ENCODE results near the gene BPI.

Gene BPI

DNA sequence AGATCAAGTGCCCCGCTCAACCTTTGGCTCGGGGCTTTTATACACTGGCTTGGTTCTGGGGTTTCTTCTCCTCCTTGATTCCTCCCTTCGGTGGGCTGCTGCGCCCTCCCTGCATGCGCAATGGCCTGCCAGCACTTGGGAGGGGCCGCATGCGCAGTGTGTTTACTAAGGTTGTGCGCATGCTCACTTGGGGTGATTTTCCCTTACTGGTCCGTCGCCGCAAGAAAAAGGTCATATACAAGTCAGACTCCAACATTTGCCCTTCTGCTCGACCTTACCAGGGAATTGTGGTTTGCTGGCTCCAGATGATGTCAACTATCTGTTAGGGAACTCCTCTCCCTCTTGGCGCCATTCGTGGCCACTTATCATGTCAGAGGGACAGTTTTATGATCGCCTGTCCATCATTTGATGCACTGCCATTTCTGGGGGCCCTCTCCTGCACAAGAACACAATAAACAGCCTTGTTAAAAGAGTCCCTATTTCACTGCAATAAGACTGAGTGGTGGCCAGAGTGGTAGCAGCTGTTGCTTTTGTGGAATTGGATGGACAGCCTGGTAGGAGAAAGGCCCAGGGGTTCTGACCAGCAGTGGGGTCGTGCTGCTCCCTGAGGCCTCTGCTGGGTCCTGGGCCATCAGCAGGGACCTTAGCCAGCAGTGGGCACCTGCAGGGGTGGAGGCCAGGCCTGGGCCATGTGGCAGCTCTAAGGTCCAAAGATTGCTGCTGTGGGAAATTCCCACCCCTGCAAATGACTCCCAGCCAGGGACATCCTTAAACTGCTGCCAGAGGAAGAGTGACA is 39.6 kb downstream of the BPI start:
- ChIA-PET CTCF (interaction anchor here (0.7 kb wide), 1 partner anchor 13 kb away, joined by 3 read pairs; no protein-coding TSS in a partner anchor), POLR2A (no interaction called here)
- no peak overlapping the region for H3K4me3 ChIP-seq (ENCODE audit: low read depth, low read length)
- TF ChIP-seq, protein P1, sequence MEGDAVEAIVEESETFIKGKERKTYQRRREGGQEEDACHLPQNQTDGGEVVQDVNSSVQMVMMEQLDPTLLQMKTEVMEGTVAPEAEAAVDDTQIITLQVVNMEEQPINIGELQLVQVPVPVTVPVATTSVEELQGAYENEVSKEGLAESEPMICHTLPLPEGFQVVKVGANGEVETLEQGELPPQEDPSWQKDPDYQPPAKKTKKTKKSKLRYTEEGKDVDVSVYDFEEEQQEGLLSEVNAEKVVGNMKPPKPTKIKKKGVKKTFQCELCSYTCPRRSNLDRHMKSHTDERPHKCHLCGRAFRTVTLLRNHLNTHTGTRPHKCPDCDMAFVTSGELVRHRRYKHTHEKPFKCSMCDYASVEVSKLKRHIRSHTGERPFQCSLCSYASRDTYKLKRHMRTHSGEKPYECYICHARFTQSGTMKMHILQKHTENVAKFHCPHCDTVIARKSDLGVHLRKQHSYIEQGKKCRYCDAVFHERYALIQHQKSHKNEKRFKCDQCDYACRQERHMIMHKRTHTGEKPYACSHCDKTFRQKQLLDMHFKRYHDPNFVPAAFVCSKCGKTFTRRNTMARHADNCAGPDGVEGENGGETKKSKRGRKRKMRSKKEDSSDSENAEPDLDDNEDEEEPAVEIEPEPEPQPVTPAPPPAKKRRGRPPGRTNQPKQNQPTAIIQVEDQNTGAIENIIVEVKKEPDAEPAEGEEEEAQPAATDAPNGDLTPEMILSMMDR (IDR thresholded peaks at IDR 0.05; ENCODE audit: insufficient read depth, low read length, missing control alignments): no peak
- DNase-seq (ENCODE audit: low read depth, low spot score): no peak

DNA sequence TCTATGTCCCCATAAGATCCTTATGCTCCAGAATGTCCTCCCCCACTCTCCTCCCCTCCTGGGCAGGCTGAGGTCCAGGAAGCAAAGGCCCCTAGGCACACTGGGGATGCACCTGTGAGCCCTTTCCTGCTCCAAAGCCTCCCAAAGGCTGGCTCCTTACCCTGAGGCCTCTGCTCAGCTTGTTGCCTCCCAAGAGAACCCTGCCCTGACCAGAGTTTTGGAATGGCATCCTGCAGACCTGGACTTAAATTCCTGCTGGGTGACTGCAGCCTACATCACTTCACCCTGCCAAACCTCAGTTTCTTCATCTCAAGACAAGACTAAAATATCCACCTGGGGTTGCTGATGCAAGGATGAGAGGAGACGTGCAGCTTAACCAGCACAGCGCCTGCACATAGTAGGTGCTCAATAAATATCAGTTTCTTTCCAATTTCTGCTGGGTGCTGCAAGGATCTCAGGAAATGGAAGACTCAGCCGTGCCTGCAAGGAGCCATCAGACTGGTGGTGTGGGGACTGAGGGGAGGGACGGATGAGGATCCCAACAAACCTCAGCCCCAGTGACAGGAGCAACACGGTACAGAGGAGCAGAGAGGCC is 40.2 kb downstream of the BPI start:
- TF ChIP-seq, protein P1 (IDR thresholded peaks at IDR 0.05; ENCODE audit: insufficient read depth, low read length, missing control alignments): no peak
- ChIA-PET CTCF (no interaction called here), POLR2A (no interaction called here)
- DNase-seq (ENCODE audit: low read depth, low spot score): no peak
- H3K4me3 ChIP-seq (ENCODE audit: low read depth, low read length): no peak overlapping the region

DNA sequence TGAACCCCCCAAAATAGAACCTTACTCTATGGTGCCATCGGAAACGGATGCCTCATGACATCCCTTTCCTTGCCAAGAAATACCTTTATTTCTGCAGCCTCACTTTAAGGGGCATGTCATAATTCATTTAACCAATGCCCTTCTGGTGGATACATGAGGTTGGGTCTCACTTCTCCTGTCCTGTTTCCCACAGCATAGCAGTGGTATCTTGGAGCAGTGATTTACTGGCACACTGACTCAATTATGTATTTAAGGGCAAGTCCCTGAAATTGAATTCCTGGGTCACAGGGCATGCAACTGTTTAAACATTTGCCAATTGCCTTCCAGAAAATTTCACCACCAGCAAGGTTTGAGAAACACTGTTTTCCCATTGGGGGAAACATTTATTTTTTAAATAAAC is 41.7 kb downstream of the BPI start:
- no peak for DNase-seq (ENCODE audit: low read depth, low spot score)
- POLR2A ChIA-PET: no interaction called here
- H3K4me3 ChIP-seq (ENCODE audit: low read depth, low read length): no peak overlapping the region
- TF ChIP-seq, protein P1 (IDR thresholded peaks at IDR 0.05; ENCODE audit: insufficient read depth, low read length, missing control alignments): no peak
- CTCF ChIA-PET: no interaction called here

DNA sequence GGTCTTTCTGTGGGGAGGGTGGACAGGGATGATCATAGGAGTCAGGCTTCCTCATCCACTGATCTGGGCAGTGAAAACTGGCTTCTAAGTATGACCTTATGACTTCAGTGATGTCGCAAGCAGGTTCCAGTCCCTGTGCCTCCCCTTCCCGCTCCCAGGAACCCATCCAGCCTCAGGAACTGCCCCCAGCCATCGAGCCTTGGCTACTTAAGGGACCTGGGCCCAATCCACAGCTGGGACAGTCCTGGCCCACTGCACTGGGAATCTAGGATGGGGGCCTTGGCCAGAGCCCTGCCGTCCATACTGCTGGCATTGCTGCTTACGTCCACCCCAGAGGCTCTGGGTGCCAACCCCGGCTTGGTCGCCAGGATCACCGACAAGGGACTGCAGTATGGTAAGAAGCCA is 42.3 kb downstream of the BPI start, which contains the start of gene LBP:
Gene LBP, plus strand, starts transcription at position 236 of the 405 bp plus-strand sequence. Its CDS starts 35 bp downstream, at position 271.
- POLR2A ChIA-PET: no interaction called here

DNA sequence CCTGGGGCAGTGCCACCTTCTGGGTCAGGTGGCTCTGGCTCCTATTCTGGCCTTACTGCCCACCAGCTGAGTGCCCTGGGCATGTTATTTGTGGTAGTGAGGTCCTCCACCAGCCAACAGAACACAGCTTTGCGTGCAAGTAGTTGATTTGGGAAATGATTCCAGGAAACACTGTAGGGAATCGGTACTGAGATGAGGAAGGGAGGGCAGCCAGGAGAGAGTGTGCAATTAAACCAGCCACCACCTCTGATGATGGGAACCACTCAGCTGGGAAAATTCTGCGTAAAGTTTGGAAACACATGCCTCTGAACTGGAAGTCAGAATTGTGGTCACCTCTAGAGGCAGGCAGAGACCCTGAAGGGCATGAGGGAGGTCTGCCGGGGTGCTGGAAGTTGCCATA is 42.8 kb downstream of the BPI start:
- POLR2A ChIA-PET: no interaction called here
- no peak overlapping the region for H3K4me3 ChIP-seq (ENCODE audit: low read depth, low read length)
- no peak for DNase-seq (ENCODE audit: low read depth, low spot score)
- TF ChIP-seq, protein P1 (IDR thresholded peaks at IDR 0.05; ENCODE audit: insufficient read depth, low read length, missing control alignments): no peak
- CTCF ChIA-PET: interaction anchor here (1.2 to 1.4 kb wide), 2 partner anchors 10 to 59 kb away, joined by 3 to 5 read pairs; no protein-coding TSS in a partner anchor

More for the DNA sequence above, 42.3 kb downstream of the BPI start, which contains the start of gene LBP:
- CTCF ChIA-PET: interaction anchor here (1.2 to 1.4 kb wide), 2 partner anchors 10 to 60 kb away, joined by 3 to 5 read pairs; no protein-coding TSS in a partner anchor
- TF ChIP-seq, protein P1 (IDR thresholded peaks at IDR 0.05; ENCODE audit: insufficient read depth, low read length, missing control alignments): no peak
- DNase-seq (ENCODE audit: low read depth, low spot score): no peak
- no peak within 1 kb of the TSS for H3K4me3 ChIP-seq (ENCODE audit: low read depth, low read length)

DNA sequence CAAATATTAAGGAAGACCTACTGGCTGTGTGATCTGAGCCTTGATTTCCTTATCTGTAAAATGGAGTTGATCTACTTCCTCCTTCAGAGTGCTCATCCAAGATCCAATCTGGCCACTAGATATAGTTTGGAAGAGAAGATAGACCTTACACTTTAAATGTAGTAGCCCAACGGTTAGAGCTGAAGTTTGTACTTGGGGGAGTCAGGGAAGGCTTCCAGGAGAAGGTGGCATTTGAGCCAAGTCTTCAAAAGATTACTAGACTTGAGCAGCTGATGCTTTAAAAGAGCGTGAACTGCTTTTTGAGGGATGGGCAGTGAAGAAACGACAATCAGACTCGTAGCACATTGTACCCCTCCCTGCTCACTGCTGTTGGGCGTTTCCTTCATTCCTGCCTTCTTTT is 45.9 kb downstream of the BPI start:
- no peak overlapping the region for H3K4me3 ChIP-seq (ENCODE audit: low read depth, low read length)
- TF ChIP-seq, protein P1 (IDR thresholded peaks at IDR 0.05; ENCODE audit: insufficient read depth, low read length, missing control alignments): no peak
- ChIA-PET POLR2A (no interaction called here), CTCF (interaction anchor here (1.1 to 1.5 kb wide), 2 partner anchors 13 to 25 kb away, joined by 3 read pairs; no protein-coding TSS in a partner anchor)
- no peak for DNase-seq (ENCODE audit: low read depth, low spot score)
